Kasumi-1 (cell line): ENCODE data around the gene AEN.

ENCODE experiments used
- DNase-seq, 2 experiments: peaks; one replicate each; lab custom pipeline; 2025; lab: John Stamatoyannopoulos, UW

Gene AEN

GRCh38 chr15:88664151-88664778, 43.1 kb downstream of the AEN start:
- DNase-seq = no peak

GRCh38 chr15:88674661-88675060, 53.5 kb downstream of the AEN start:
- no peak for DNase-seq

- no peak for DNase-seq
Observed at GRCh38 chr15:88678755-88679154, 57.6 kb downstream of the AEN start.

GRCh38 chr15:88680241-88681001, 59.3 kb downstream of the AEN start:
- DNase-seq = no peak

- DNase-seq = no peak
Observed at GRCh38 chr15:88681610-88682221, 60.6 kb downstream of the AEN start.
